ENCODE results near the gene STX8.

Gene STX8

DNA sequence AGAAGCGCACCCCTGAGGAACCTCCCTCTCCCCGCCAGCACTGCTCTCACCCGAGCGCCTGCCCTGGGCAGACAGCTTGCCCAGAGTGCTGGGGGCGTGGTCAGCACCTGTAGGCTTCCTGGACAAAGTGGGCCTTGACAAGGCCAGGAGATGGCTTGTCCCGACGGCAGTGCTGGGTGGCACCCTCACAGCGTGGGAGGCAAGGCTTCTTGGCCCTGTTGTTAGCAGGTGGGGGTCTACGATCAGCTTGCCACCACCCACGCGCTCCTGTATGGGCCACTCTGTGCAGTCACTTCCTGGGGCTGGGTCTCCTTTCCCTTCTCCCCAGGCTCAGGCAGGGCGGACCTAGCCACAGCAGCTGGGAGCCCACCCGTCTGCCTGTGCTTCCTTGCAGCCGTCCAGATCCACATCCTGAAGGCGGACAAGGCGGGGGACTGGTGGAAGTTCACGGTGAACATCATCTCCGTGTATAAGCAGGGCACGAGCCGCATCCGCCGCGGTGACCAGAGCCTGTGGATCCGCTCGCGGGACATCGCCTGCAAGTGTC, 336.3 kb downstream of the STX8 start:
- no peak for FAIRE-seq
- peak; percentile 37 for DNase-seq (ENCODE audit: insufficient read length)
- no peak for TF ChIP-seq POLR2AphosphoS5 (IDR thresholded peaks at IDR 0.05; ENCODE audit: low read depth, low read length)
- no peak for TF ChIP-seq POLR2A (IDR thresholded peaks at IDR 0.05; ENCODE audit: low read depth, low read length)
- no peak for TF ChIP-seq TAF1 (IDR thresholded peaks at IDR 0.05; ENCODE audit: borderline replicate concordance, low read depth, low read length)

DNA sequence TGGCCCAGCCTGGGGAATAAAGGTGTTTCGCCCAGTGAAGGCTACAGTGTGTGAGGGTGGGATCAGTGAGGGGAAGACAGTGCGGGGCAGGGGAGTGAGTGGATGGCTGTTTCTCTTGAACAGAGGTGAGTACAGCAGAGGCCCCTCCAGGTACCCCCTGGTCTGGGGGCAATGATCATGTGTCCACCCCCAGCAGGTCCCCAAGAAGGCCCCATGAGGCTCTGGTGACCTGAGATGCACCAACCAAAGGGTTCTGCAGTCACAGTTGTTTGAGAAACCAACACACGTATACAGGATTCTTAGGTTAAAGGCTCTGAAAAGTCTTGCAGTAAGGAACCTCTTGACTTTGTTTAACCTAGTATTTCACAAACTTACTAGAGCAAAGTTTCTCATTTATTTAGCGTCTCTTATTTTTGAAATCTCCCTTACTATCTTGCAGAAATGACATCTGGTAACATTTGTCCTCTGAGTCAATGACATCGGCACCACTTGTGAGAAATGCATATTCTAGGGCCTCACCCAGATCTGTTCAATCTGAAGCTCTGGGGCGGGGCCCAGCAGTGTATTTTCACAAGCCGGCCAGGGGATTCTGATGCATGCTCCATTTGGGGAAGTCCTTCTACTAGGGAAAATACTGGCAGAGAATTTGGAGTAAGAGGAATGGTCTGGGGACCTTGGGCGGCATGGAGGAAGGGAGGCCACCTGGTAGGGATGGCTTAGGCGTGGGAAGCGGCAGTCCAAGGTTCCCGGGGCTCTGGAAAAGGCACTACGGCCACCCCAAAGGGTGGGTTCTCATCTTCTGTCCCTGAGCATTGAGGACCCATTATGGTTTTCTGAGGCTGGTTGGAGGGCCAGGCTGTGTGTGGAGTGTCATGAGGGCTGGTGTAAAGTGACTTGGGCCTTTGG, 337.0 kb downstream of the STX8 start:
- DNase-seq (ENCODE audit: insufficient read length): no peak
- no peak for FAIRE-seq
- no peak for TF ChIP-seq POLR2AphosphoS5 (IDR thresholded peaks at IDR 0.05; ENCODE audit: low read depth, low read length)
- no peak for TF ChIP-seq POLR2A (IDR thresholded peaks at IDR 0.05; ENCODE audit: low read depth, low read length)
- TF ChIP-seq TAF1 (IDR thresholded peaks at IDR 0.05; ENCODE audit: borderline replicate concordance, low read depth, low read length): no peak

DNA sequence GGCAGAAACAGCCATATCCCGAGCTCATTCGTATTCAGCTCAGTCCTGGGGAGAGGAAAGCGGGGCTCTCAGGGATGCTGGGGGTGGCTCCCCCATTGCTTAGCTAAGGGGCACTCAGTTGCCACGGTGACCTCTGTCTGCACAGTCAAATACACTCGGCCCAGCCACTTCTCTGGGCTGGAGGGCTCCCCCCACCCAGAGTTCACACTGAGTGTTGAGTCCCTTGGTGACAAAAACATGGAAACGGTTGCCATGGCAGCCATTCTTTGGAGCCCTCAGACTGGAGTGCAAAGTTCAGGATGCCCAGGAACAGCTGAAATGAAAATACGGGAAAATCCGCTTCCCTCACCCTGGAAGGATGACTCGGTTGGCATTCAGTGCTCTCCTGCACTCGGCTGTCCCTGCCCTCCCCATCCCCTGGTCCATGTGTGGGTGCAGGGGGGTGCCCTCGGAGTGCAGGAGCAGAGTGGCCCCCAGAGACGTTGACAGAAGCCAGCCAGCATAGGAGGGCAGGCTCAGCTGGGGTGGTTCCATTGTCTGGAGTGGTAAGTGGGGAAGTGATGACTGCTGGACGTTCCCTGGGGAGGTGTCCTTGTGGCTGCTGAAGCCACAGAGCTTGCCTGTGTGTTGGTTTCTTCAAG, 337.8 kb downstream of the STX8 start:
- FAIRE-seq (no peak), DNase-seq (ENCODE audit: insufficient read length) (no peak)
- TF ChIP-seq POLR2A (IDR thresholded peaks at IDR 0.05; ENCODE audit: low read depth, low read length): no peak
- TF ChIP-seq POLR2AphosphoS5 (IDR thresholded peaks at IDR 0.05; ENCODE audit: low read depth, low read length): no peak
- no peak for TF ChIP-seq TAF1 (IDR thresholded peaks at IDR 0.05; ENCODE audit: borderline replicate concordance, low read depth, low read length)

DNA sequence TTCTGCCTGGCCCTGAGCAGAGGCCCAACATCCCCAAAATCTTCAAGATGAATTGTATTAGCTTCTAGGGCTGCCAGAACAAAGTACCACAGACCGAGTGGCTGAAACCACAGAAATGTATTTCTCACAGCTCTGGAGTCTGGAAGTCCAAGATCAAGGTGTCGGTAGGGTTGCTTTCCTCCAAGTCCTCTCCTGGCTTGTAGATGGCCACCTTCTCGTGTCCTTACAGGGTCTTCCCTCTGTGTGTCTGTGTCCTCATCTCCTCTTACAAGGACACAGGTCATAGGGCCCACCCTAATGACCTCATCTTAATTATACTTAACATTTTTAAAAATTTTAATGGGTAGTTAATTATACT, 338.6 kb downstream of the STX8 start:
- DNase-seq (ENCODE audit: insufficient read length) (no peak), FAIRE-seq (no peak)
- no peak for TF ChIP-seq TAF1 (IDR thresholded peaks at IDR 0.05; ENCODE audit: borderline replicate concordance, low read depth, low read length)
- TF ChIP-seq POLR2A (IDR thresholded peaks at IDR 0.05; ENCODE audit: low read depth, low read length): no peak
- no peak for TF ChIP-seq POLR2AphosphoS5 (IDR thresholded peaks at IDR 0.05; ENCODE audit: low read depth, low read length)

DNA sequence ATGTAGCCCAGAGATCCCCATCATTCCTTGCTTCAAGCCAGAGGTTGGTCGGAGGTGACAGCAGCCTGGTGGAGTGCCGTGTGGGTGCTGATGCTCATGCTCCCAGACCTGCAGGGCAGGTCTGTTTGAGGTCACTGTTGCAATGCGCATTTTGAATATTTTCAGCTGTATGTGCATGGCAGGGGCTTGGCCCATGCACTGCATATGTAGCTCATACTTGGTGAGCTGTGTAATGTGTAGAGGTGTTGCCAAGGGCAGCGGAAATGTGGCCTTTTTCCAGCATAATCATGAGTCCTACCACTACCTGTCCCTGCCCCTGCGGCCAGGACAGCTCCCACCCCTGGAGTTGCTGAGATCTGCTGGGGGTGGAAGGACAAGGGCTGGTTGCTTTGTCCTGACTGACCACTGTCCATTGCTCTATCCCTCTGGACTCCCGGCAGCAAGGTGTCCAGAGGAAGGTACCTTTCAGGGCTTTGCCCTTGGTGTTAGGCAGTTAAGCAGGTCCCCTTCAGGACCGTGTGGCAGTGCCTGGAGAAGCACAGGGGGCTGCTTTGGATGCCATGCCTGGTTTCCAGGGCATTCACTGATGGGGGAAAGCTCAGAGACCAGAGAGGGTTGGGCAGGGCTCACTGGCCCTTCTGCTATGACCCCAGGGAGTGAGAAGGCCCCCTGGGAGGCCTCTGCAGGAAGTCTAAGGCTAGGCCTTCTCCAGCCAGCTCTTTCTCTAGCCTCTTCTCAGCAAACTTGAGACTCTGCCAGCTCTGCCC, 339.2 kb downstream of the STX8 start:
- DNase-seq (ENCODE audit: insufficient read length) (no peak), FAIRE-seq (no peak)
- TF ChIP-seq TAF1 (IDR thresholded peaks at IDR 0.05; ENCODE audit: borderline replicate concordance, low read depth, low read length) (no peak), POLR2A (IDR thresholded peaks at IDR 0.05; ENCODE audit: low read depth, low read length) (no peak), POLR2AphosphoS5 (IDR thresholded peaks at IDR 0.05; ENCODE audit: low read depth, low read length) (no peak)

DNA sequence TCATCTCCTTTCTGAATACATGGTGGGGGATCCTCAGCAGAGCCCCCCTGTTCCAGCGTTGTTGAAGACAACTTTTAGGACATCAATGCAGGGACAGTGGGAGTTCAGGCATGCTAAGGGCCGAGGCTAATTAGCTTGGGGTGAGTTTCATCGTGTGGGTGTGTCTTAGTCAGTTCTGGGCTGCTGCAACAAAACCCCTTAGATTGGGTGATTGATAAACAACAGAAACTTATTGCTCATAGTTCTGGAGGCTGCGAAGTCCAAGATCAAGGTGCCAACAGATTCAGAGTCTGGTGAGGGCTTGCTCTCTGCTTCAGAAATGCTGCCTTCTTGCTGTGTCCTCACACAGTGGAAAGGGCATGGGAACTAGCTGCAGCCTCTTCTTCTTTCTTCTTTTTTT, 340.3 kb downstream of the STX8 start:
- FAIRE-seq (no peak), DNase-seq (ENCODE audit: insufficient read length) (no peak)
- TF ChIP-seq POLR2AphosphoS5 (IDR thresholded peaks at IDR 0.05; ENCODE audit: low read depth, low read length) (no peak), POLR2A (IDR thresholded peaks at IDR 0.05; ENCODE audit: low read depth, low read length) (no peak), TAF1 (IDR thresholded peaks at IDR 0.05; ENCODE audit: borderline replicate concordance, low read depth, low read length) (no peak)

DNA sequence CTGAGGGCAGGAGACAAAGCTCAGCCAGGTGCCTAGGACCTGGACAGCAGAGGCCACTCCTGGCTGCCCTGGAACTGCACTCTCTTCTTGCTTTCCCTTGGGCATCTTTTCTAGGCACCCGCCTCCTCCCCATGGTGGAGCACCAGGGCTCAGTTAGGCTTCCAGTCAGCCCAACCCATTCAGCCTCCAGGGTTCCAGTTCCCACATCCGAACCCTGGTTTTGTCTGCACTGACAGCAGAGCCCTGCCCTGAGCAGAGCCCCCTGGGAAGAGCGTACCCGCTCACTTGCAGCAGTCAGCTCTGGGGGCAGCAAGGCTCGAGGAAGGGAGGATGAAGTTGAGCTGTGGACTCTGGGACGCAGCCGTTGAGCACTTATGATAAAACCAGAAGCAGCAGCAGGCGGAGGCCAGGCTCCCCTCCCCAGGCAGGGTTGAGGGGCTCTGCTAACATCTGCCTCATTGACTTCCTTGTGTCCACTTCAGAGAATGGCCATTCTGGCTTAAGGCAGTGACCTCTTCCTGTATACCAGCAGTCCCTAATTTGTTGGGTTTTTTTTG, 341.2 kb downstream of the STX8 start:
- DNase-seq (ENCODE audit: insufficient read length) (no peak), FAIRE-seq (no peak)
- TF ChIP-seq TAF1 (IDR thresholded peaks at IDR 0.05; ENCODE audit: borderline replicate concordance, low read depth, low read length) (no peak), POLR2A (IDR thresholded peaks at IDR 0.05; ENCODE audit: low read depth, low read length) (no peak), POLR2AphosphoS5 (IDR thresholded peaks at IDR 0.05; ENCODE audit: low read depth, low read length) (no peak)

DNA sequence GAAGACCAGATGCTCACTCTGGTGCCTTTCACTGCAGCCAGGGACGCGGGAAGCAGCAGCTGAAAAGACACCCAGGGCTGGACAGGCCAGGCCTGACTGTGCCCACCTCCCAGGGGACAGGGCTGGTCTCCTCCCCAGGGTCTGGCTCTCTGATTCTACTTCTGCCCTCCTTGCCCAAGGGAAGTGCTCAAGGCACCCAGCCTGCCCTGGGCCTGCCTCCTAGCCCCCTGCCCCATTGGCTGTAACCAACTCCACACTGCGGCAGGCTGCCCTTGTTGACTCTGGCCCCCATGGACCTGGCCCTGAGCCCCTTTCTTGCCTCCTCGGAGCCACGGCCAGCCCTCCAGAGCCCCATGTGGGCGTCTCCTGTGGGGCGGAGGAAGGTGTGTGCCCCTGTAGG, 341.9 kb downstream of the STX8 start:
- TF ChIP-seq POLR2AphosphoS5 (IDR thresholded peaks at IDR 0.05; ENCODE audit: low read depth, low read length) (no peak), POLR2A (IDR thresholded peaks at IDR 0.05; ENCODE audit: low read depth, low read length) (no peak), TAF1 (IDR thresholded peaks at IDR 0.05; ENCODE audit: borderline replicate concordance, low read depth, low read length) (no peak)
- DNase-seq (ENCODE audit: insufficient read length): no peak
- FAIRE-seq: no peak

DNA sequence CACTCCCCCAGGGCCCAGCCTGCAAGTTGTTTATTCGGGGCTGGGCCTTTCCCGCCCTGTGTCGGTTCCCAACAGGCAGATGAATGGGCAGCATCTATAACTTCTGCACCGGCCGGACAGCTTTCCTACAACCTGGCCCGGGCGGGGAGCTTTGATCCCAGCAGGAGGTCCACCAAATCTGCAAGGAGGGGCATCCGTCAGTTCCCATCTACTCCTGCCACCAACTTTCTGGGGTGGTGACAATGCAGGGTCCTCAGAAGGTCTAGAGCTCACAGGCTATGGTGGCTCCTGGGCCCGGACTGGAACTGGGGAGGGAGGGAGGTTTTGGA, 342.4 kb downstream of the STX8 start:
- FAIRE-seq (no peak), DNase-seq (ENCODE audit: insufficient read length) (no peak)
- no peak for TF ChIP-seq POLR2AphosphoS5 (IDR thresholded peaks at IDR 0.05; ENCODE audit: low read depth, low read length)

DNA sequence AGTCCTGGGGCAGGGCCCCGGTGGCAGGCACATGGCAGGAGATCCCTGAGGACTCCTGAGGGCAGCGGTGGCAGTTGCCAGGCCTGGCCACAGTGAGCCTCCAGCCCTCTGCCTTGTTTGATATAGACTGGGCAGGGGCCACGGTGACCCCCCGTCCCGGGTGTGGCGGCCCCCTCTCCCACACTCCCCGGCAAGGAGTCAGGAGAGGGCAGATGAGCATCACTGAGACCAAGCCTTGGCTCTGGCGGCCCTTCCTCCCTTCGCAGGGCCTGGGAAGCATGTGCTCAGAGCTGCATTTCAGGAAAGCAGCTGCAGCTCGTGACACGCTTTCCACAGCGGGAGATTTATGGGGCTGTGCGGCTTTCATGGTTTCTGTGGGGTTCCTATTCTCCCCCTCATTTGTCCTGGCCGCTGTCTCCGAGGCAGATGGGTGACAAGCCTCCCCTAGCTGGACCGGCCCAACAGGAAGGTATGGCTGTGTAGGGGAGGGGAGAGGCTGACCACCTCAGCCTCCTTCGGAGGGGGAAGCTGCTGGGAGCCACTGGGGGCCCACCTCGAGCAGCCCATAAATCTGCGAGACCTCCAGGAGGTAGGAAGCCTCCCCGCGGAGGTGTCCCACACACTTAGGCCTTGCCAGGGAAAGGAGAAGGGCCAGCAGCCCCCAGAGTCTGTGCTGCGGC, 342.9 kb downstream of the STX8 start:
- no peak for FAIRE-seq
- TF ChIP-seq POLR2AphosphoS5 (IDR thresholded peaks at IDR 0.05; ENCODE audit: low read depth, low read length) (no peak), TAF1 (IDR thresholded peaks at IDR 0.05; ENCODE audit: borderline replicate concordance, low read depth, low read length) (no peak), POLR2A (IDR thresholded peaks at IDR 0.05; ENCODE audit: low read depth, low read length) (no peak)
- no peak for DNase-seq (ENCODE audit: insufficient read length)

DNA sequence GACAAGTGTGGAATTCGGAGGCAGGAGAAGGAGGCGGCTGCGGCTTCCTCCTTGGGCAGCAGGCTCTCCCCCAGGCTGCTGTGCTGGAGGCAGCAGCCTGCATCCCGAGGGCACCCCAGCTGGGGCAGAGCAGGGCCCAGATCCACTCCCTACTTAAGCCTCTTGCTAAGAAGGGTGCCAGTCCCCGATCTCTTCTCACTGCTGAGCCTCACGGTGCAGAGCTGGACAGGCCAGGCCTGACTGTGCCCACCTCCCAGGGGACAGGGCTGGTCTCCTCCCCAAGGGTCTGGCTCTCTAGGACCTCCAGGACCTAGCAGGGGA, 343.5 kb downstream of the STX8 start:
- FAIRE-seq (no peak), DNase-seq (ENCODE audit: insufficient read length) (no peak)
- TF ChIP-seq TAF1 (IDR thresholded peaks at IDR 0.05; ENCODE audit: borderline replicate concordance, low read depth, low read length): no peak
- no peak for TF ChIP-seq POLR2AphosphoS5 (IDR thresholded peaks at IDR 0.05; ENCODE audit: low read depth, low read length)
- TF ChIP-seq POLR2A (IDR thresholded peaks at IDR 0.05; ENCODE audit: low read depth, low read length): no peak

All from GM12892 (cell line).